PC-9 (cell line): ENCODE measurements around the gene ING5. TPM values are rescaled to one million over a fixed set of nuclear protein-coding genes. Genes with fewer than 3 reads are reported as not detected.

Experiments
- BruUV-seq: library from RNA; stranded (reverse); fragments of 400-500 nt; replicated peaks from 2 replicates; lab custom pipeline; 2021; lab: Mats Ljungman, UMichigan
- CTCF ChIA-PET: fragments of 300-600 bp; sonication (Branson Sonifier 250); formaldehyde crosslinking; loops from one replicate; lab custom pipeline; 2022; ENCODE audit warnings: antibody characterized with exemption; lab: Charles Lee
- POLR2A ChIA-PET: fragments of 300-600 bp; sonication (Branson Sonifier 250); formaldehyde crosslinking; loops from one replicate; lab custom pipeline; 2022; ENCODE audit warnings: antibody characterized with exemption; ENCODE audit not compliant: unreplicated experiment; lab: Charles Lee
- DNase-seq, 2 experiments: peaks; one replicate each; pipeline versions ENCODE4 v3.0.0 to v3.0.0-alpha.2; 2015 to 2022; ENCODE audit warnings: mixed read lengths in 1 of 2
- H2AFZ ChIP-seq: fragments of 200-600 bp; sonication (generic); 2 replicates; pipeline ENCODE4 v1.8.1; 2017; ENCODE audit warnings: antibody characterized with exemption
- H3F3A ChIP-seq: fragments of 200-600 bp; sonication (generic); 2 replicates; pipeline ENCODE4 v1.8.1; 2017; ENCODE audit warnings: antibody characterized with exemption, mild to moderate bottlenecking, low read depth; ENCODE audit not compliant: insufficient read depth
- H3K27ac ChIP-seq: fragments of 200-600 bp; sonication (generic); 2 replicates; pipeline ENCODE4 v1.6.1; 2016; ENCODE audit warnings: mixed run types
- H3K27me3 ChIP-seq: fragments of 200-600 bp; sonication (generic); 2 replicates; pipeline ENCODE4 v1.6.1; 2016; ENCODE audit warnings: low read depth, mixed run types; ENCODE audit not compliant: insufficient read depth
- H3K36me3 ChIP-seq: fragments of 200-600 bp; sonication (generic); 2 replicates; pipeline ENCODE4 v1.6.1; 2016; ENCODE audit warnings: low read depth, mixed run types
- H3K4me1 ChIP-seq: fragments of 200-600 bp; sonication (generic); replicated peaks from 2 replicates; pipeline ENCODE4 v1.6.1; 2016; ENCODE audit warnings: mixed run types; ENCODE audit not compliant: insufficient read depth
- H3K4me2 ChIP-seq: fragments of 200-600 bp; sonication (generic); 2 replicates; pipeline ENCODE4 v1.6.1; 2017; ENCODE audit warnings: mixed run types
- H3K4me3 ChIP-seq: fragments of 200-600 bp; sonication (generic); 2 replicates; pipeline ENCODE4 v1.6.1; 2016; ENCODE audit warnings: mixed run types
- H3K79me2 ChIP-seq: fragments of 200-600 bp; sonication (generic); 2 replicates; pipeline ENCODE4 v1.6.1; 2017; ENCODE audit warnings: low read depth, mixed run types
- H3K9me2 ChIP-seq: fragments of 200-600 bp; sonication (generic); 2 replicates; pipeline ENCODE4 v1.8.1; 2017; ENCODE audit warnings: mild to moderate bottlenecking; ENCODE audit not compliant: insufficient read depth
- H3K9me3 ChIP-seq: fragments of 200-600 bp; sonication (generic); 2 replicates; pipeline ENCODE4 v1.8.1; 2016; ENCODE audit warnings: low read depth; ENCODE audit not compliant: insufficient read depth
- H4K20me1 ChIP-seq: fragments of 200-600 bp; sonication (generic); 2 replicates; pipeline ENCODE4 v1.8.1; 2017; ENCODE audit not compliant: insufficient read depth
- EZH2 ChIP-seq: fragments of 200-600 bp; sonication (generic); IDR thresholded peaks from 2 replicates; pipeline ENCODE4 v1.8.0; 2017; ENCODE audit warnings: antibody characterized with exemption, low read depth
- intact Hi-C: fragments of 100-400 bp; cut with micrococcal nuclease; formaldehyde crosslinking; loops from one replicate; pipeline ENCODE4 v1.10.0; 2022; ENCODE audit not compliant: unreplicated experiment
- total RNA-seq: library from RNA; stranded (reverse); gene quantifications from 2 replicates; pipeline ENCODE4 v1.2.3, GENCODE V29; 2021
- TF ChIP-seq, protein P1 (sequence below): fragments of 200-600 bp; sonication (generic); conservative IDR thresholded peaks from 2 replicates; pipeline ENCODE4 v1.6.1; 2017; ENCODE audit warnings: mixed run types, antibody characterized with exemption, mild to moderate bottlenecking, moderate library complexity

ING5 gene
- total RNA-seq, 1 experiment from 2014 or later: 79.7 TPM

DNA sequence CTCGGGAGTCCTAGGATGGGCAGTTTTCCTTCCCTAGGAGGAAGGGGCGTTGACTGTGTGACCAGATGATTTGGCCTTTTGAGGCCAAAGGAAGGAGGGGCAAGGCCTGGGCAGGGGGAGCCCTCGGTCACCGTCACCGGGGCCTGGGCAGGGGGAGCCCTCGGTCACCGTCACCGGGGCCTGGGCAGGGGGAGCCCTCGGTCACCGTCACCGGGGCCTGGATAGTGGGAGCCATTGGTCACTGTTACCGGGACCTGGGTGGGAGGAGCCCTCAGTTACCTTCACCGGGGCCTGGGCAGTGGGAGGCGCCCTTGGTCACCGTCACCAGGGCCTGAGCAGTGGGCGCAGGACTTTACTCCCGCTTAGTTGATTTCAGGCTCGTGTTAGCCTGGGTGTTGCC lies 49.9 kb downstream of the ING5 start:
- intact Hi-C loops: no loop called here
- H3K9me2 ChIP-seq: no peaks in the 10 kb centered on the region
- CTCF ChIA-PET: no interaction called here

DNA sequence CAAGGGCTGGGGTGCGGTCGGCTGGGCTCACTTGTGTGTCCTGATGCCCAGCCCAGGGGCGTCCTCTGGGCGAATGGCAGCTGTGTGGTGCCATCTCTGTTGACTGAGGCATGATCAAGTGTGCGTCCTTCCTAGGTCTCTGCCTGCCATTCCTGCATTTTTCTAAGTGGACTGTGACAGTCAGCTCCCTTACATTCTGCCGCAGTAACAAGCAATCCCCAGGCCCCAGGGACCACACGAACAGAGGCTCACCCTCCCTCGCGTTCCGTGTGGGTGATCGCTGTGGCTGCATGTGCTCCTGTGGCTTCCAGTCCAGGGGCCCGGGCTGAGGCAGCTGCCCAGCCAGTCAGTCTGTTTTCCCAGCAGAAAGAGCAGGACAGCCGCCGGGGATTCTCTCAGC lies 50.4 kb downstream of the ING5 start:
- POLR2A ChIA-PET: no interaction called here
- no peaks in the 10 kb centered on the region for H3K79me2 ChIP-seq
- H3K4me1 ChIP-seq: no peaks in the 10 kb centered on the region
- peaks cover 8% of the 10 kb centered on the region; the same call in 1 of the 2 replicates for H3K36me3 ChIP-seq
- peaks cover 8% of the 10 kb centered on the region; the same call in 1 of the 2 replicates for H3F3A ChIP-seq
- no peaks in the 10 kb centered on the region for H3K27me3 ChIP-seq
- no peak overlapping the region for H3K4me3 ChIP-seq
- no peaks in the 10 kb centered on the region; the same call in 1 of the 2 replicates for H4K20me1 ChIP-seq
- no peak overlapping the region for H2AFZ ChIP-seq
- H3K4me2 ChIP-seq: no peak overlapping the region
- H3K9me2 ChIP-seq: no peaks in the 10 kb centered on the region
- BruUV-seq: no TSS peak
- no peak overlapping the region for H3K27ac ChIP-seq
- no peak for TF ChIP-seq EZH2
- TF ChIP-seq, protein P1, sequence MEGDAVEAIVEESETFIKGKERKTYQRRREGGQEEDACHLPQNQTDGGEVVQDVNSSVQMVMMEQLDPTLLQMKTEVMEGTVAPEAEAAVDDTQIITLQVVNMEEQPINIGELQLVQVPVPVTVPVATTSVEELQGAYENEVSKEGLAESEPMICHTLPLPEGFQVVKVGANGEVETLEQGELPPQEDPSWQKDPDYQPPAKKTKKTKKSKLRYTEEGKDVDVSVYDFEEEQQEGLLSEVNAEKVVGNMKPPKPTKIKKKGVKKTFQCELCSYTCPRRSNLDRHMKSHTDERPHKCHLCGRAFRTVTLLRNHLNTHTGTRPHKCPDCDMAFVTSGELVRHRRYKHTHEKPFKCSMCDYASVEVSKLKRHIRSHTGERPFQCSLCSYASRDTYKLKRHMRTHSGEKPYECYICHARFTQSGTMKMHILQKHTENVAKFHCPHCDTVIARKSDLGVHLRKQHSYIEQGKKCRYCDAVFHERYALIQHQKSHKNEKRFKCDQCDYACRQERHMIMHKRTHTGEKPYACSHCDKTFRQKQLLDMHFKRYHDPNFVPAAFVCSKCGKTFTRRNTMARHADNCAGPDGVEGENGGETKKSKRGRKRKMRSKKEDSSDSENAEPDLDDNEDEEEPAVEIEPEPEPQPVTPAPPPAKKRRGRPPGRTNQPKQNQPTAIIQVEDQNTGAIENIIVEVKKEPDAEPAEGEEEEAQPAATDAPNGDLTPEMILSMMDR: no peak
- intact Hi-C loops: no loop called here
- DNase-seq: no peak
- CTCF ChIA-PET: no interaction called here
- H3K9me3 ChIP-seq: no peaks in the 10 kb centered on the region

More for the DNA sequence above, 49.9 kb downstream of the ING5 start:
- Histone ChIP-seq H3K4me2 (no peak overlapping the region), H3K79me2 (no peaks in the 10 kb centered on the region), H2AFZ (no peak overlapping the region), H3K4me1 (no peaks in the 10 kb centered on the region), H3K27me3 (no peaks in the 10 kb centered on the region), H3K27ac (no peak overlapping the region), H3K36me3 (peaks cover 4% of the 10 kb centered on the region; the same call in 1 of the 2 replicates), H3F3A (peaks cover 3% of the 10 kb centered on the region; the same call in 1 of the 2 replicates), H4K20me1 (no peaks in the 10 kb centered on the region; the same call in 1 of the 2 replicates), H3K9me3 (no peaks in the 10 kb centered on the region), H3K4me3 (no peak overlapping the region)
- TF ChIP-seq EZH2: no peak
- TF ChIP-seq, protein P1: no peak
- no TSS peak for BruUV-seq
- POLR2A ChIA-PET: no interaction called here
- no peak for DNase-seq

DNA sequence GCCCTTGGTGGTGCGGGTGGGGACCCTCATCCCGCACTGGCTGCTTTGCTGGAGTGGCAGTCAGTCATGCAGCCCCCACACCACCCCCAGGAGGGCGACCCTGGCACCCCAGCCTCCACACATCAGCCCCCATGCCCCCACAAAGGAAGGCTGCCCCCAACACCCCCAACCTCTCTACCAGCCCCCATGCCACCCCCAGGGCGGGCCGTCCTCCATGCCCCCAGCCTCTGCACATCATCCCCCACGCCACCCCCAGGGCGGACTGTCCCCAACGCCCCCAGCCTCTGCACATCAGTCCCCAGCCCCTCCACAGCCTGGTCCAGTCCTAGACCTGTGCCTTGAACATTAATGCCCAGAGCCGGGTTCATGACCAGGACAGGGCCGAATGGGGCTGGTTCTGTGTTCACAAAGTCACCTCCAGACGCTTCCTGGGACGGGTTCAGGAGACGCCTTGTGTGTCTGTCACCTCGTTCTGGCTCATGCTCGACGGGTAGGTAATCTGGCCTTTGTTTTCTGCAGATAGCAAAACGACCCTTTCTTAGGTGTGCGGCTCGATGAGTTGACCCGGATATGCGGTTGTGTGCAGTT lies 50.9 kb downstream of the ING5 start:
- Histone ChIP-seq H3F3A (peaks cover 11% of the 10 kb centered on the region; the same call in 1 of the 2 replicates), H4K20me1 (no peaks in the 10 kb centered on the region; the same call in 1 of the 2 replicates), H3K27ac (no peak overlapping the region), H3K79me2 (no peaks in the 10 kb centered on the region), H3K9me3 (no peaks in the 10 kb centered on the region), H3K4me2 (no peak overlapping the region), H3K9me2 (no peaks in the 10 kb centered on the region), H3K4me3 (no peak overlapping the region), H3K27me3 (no peaks in the 10 kb centered on the region), H3K36me3 (peaks cover 8% of the 10 kb centered on the region; the same call in 1 of the 2 replicates), H2AFZ (no peak overlapping the region), H3K4me1 (no peaks in the 10 kb centered on the region)
- intact Hi-C loops: no loop called here
- TF ChIP-seq EZH2: no peak
- TF ChIP-seq, protein P1: no peak
- DNase-seq: no peak
- no TSS peak for BruUV-seq
- ChIA-PET CTCF (no interaction called here), POLR2A (no interaction called here)
